Activated CD4-positive, alpha-beta T cell treated with anti-CD3 and anti-CD28 coated beads, Interleukin-2, amount 50 U/mL, for 16 hours (primary cell): ENCODE measurements around the gene SLC29A1.

ENCODE experiments used
- DNase-seq: peaks from one replicate; pipeline ENCODE4 v3.0.0-alpha.2; 2020

Gene SLC29A1

GRCh38 chr6:44270526-44271405 lies 47.4 kb downstream of the SLC29A1 start:
- no peak for DNase-seq

- DNase-seq = no peak
Observed at GRCh38 chr6:44271406-44271723, 48.0 kb downstream of the SLC29A1 start.

- no peak for DNase-seq
Observed at GRCh38 chr6:44271914-44272313, 48.5 kb downstream of the SLC29A1 start.

GRCh38 chr6:44272529-44272928 lies 49.1 kb downstream of the SLC29A1 start:
- DNase-seq = no peak

GRCh38 chr6:44272999-44273566 lies 49.7 kb downstream of the SLC29A1 start:
- no peak for DNase-seq

- DNase-seq = no peak
Observed at GRCh38 chr6:44273617-44274016, 50.2 kb downstream of the SLC29A1 start.

- DNase-seq = no peak
Observed at GRCh38 chr6:44275271-44275748, 51.9 kb downstream of the SLC29A1 start.

- no peak for DNase-seq
Observed at GRCh38 chr6:44275749-44276648, 52.6 kb downstream of the SLC29A1 start.

- no peak for DNase-seq
Observed at GRCh38 chr6:44276667-44277640, 53.6 kb downstream of the SLC29A1 start.

GRCh38 chr6:44277763-44278162 lies 54.4 kb downstream of the SLC29A1 start:
- DNase-seq = no peak

- no peak for DNase-seq
Observed at GRCh38 chr6:44278315-44278714, 54.9 kb downstream of the SLC29A1 start.

GRCh38 chr6:44278774-44279697 lies 55.6 kb downstream of the SLC29A1 start:
- DNase-seq = no peak
